Activated CD8-positive, alpha-beta memory T cell treated with anti-CD3 and anti-CD28 coated beads for 1 hour (primary cell): Measurements from ENCODE around the gene STYXL1.
"Not testable (repeated sequence)": the region's sequence is repeated elsewhere in the genome, so short reads cannot be mapped to it uniquely, and the experiment has no call there.

Experiments used
- DNase-seq, 2 donors: peaks; one replicate each; pipeline ENCODE4 v3.0.0-alpha.2; 2020; ENCODE audit warnings: low read depth in 1 of 2; ENCODE audit errors: extremely low read depth in 1 of 2

STYXL1 gene

GRCh38 chr7:76047811-76048667 is at the start of gene STYXL1, which contains the start of gene MDH2:
TSS of gene STYXL1 (minus strand) at chr7:76048000. CDS start at chr7:76030523, 17,477 bp downstream.
TSS of gene MDH2 (plus strand) at chr7:76048106. CDS start at chr7:76048161, 55 bp downstream.
- peak; percentile 71 to 74 for DNase-seq

GRCh38 chr7:76095908-76096307 is 48.1 kb upstream of the STYXL1 start:
- DNase-seq, result no peak

GRCh38 chr7:76094326-76094725 is 46.5 kb upstream of the STYXL1 start:
- DNase-seq, result not testable (repeated sequence)

GRCh38 chr7:76093531-76093930 is 45.7 kb upstream of the STYXL1 start:
- DNase-seq, result not testable (repeated sequence)

GRCh38 chr7:76091506-76091905 is 43.7 kb upstream of the STYXL1 start:
- no peak for DNase-seq

GRCh38 chr7:76089865-76090475 is 42.2 kb upstream of the STYXL1 start:
- DNase-seq, result no peak

- not testable (repeated sequence) for DNase-seq
Observed at GRCh38 chr7:76087362-76087791, 39.6 kb upstream of the STYXL1 start.

GRCh38 chr7:76086070-76086469 is 38.3 kb upstream of the STYXL1 start:
- no peak for DNase-seq

GRCh38 chr7:76084115-76084514 is 36.3 kb upstream of the STYXL1 start:
- DNase-seq, result not testable (repeated sequence)

- DNase-seq, result no peak
Observed at GRCh38 chr7:76080204-76080603, 32.4 kb upstream of the STYXL1 start.

- no peak for DNase-seq
Observed at GRCh38 chr7:76077435-76077834, 29.6 kb upstream of the STYXL1 start.

GRCh38 chr7:76076995-76077394 is 29.2 kb upstream of the STYXL1 start:
- no peak for DNase-seq

GRCh38 chr7:76074972-76075370 is 27.2 kb upstream of the STYXL1 start:
- no peak for DNase-seq

- no peak for DNase-seq
Observed at GRCh38 chr7:76074306-76074971, 26.6 kb upstream of the STYXL1 start.

GRCh38 chr7:76073335-76073990 is 25.7 kb upstream of the STYXL1 start:
- no peak for DNase-seq

GRCh38 chr7:76072243-76073148 is 24.7 kb upstream of the STYXL1 start:
- no peak for DNase-seq

GRCh38 chr7:76071316-76072242 is 23.8 kb upstream of the STYXL1 start:
- DNase-seq, result no peak

- no peak for DNase-seq
Observed at GRCh38 chr7:76069238-76069638, 21.4 kb upstream of the STYXL1 start.
